Astrocyte (in vitro differentiated cells and primary cell): Measurements from ENCODE around the gene UTP4. TPM values are rescaled to one million over a fixed set of nuclear protein-coding genes. Genes with fewer than 3 reads are reported as not detected.

Source experiments
- DNase-seq: peaks from one replicate; pipeline ENCODE4 v3.0.0-alpha.2; 2010; ENCODE audit warnings: low read depth
- FAIRE-seq: peaks from 2 replicates; lab custom pipeline; 2011; peaks lifted over from hg19 to GRCh38; lab: Jason Lieb, UNC
- H2AFZ ChIP-seq: 2 replicates; pipeline ENCODE4 v1.6.0; 2012; ENCODE audit warnings: low read depth, low read length, inconsistent platforms
- H3K27ac ChIP-seq: 2 replicates; pipeline ENCODE4 v1.5.1; 2011; ENCODE audit warnings: low read depth, low read length, inconsistent platforms
- H3K27me3 ChIP-seq: 2 replicates; pipeline ENCODE4 v1.6.0; 2011; ENCODE audit warnings: low read length, inconsistent platforms; ENCODE audit not compliant: insufficient read depth
- H3K36me3 ChIP-seq: 2 replicates; pipeline ENCODE4 v1.5.1; 2011; ENCODE audit warnings: low read length, inconsistent platforms; ENCODE audit not compliant: insufficient read depth
- H3K4me1 ChIP-seq: 2 replicates; pipeline ENCODE4 v1.5.1; 2011; ENCODE audit warnings: low read length, inconsistent platforms; ENCODE audit not compliant: insufficient read depth
- H3K4me2 ChIP-seq: 2 replicates; pipeline ENCODE4 v1.6.0; 2012; ENCODE audit warnings: low read length, inconsistent platforms
- H3K4me3 ChIP-seq: 2 replicates; pipeline ENCODE4 v1.5.1; 2011; ENCODE audit warnings: low read depth, mild to moderate bottlenecking, low read length, inconsistent platforms; ENCODE audit not compliant: insufficient read depth
- H3K79me2 ChIP-seq: 2 replicates; pipeline ENCODE4 v1.6.0; 2012; ENCODE audit warnings: mild to moderate bottlenecking, low read length, inconsistent platforms; ENCODE audit not compliant: insufficient read depth
- H3K9ac ChIP-seq: 2 replicates; pipeline ENCODE4 v1.6.0; 2012; ENCODE audit warnings: mild to moderate bottlenecking, low read length, inconsistent platforms
- H3K9me3 ChIP-seq: 2 replicates; pipeline ENCODE4 v1.5.1; 2012; ENCODE audit warnings: low read depth, mild to moderate bottlenecking, low read length, inconsistent platforms; ENCODE audit not compliant: insufficient read depth
- H4K20me1 ChIP-seq: 2 replicates; pipeline ENCODE4 v1.6.0; 2012; ENCODE audit warnings: low read length, inconsistent platforms; ENCODE audit not compliant: insufficient read depth
- H3K27ac Mint-ChIP-seq: one replicate; pipeline ENCODE4 v1.8.0; 2021; ENCODE audit warnings: mild to moderate bottlenecking, mixed read lengths; ENCODE audit not compliant: unreplicated experiment
- H3K27me3 Mint-ChIP-seq: one replicate; pipeline ENCODE4 v1.8.0; 2021; ENCODE audit warnings: low read depth, mixed read lengths; ENCODE audit not compliant: unreplicated experiment
- H3K36me3 Mint-ChIP-seq: one replicate; pipeline ENCODE4 v1.8.0; 2021; ENCODE audit warnings: low read depth, mixed read lengths; ENCODE audit not compliant: unreplicated experiment
- H3K4me1 Mint-ChIP-seq: one replicate; pipeline ENCODE4 v1.8.0; 2021; ENCODE audit warnings: low read depth, mixed read lengths; ENCODE audit not compliant: unreplicated experiment
- H3K4me3 Mint-ChIP-seq: one replicate; pipeline ENCODE4 v1.8.0; 2021; ENCODE audit warnings: mild to moderate bottlenecking, moderate library complexity, mixed read lengths; ENCODE audit not compliant: unreplicated experiment
- H3K9me3 Mint-ChIP-seq: one replicate; pipeline ENCODE4 v1.8.0; 2021; ENCODE audit warnings: mild to moderate bottlenecking, mixed read lengths; ENCODE audit not compliant: unreplicated experiment
- CTCF ChIP-seq: IDR thresholded peaks from 2 replicates; pipeline ENCODE4 v1.5.1; 2011; ENCODE audit warnings: low read depth, mild to moderate bottlenecking, inconsistent platforms, low read length, moderate library complexity; ENCODE audit not compliant: insufficient read depth
- EZH2 ChIP-seq: IDR thresholded peaks from 2 replicates; pipeline ENCODE4 v1.6.1; 2012; ENCODE audit warnings: mild to moderate bottlenecking, low read length, inconsistent platforms; ENCODE audit not compliant: insufficient read depth
- total RNA-seq: library from RNA; stranded (reverse); gene quantifications from 2 replicates; pipeline ENCODE4 v1.2.1, GENCODE V29; 2021

UTP4 gene
- total RNA-seq, 1 donor from 2014 or later, result 69.4 TPM

GRCh38 chr16:69157196-69157595 is 24.7 kb downstream of the UTP4 start:
- Mint-ChIP-seq H3K4me1 (no peaks in the 10 kb centered on the region), H3K27ac (no peak overlapping the region), H3K4me3 (no peak overlapping the region), H3K9me3 (no peaks in the 10 kb centered on the region), H3K27me3 (no peaks in the 10 kb centered on the region), H3K36me3 (peaks cover 24% of the 10 kb centered on the region)
- H2AFZ ChIP-seq, result no peak overlapping the region
- peaks cover 4% of the 10 kb centered on the region for H4K20me1 ChIP-seq
- H3K27me3 ChIP-seq, result no peaks in the 10 kb centered on the region
- TF ChIP-seq CTCF (no peak), EZH2 (no peak)
- H3K9ac ChIP-seq, result no peak overlapping the region
- no peaks in the 10 kb centered on the region for H3K9me3 ChIP-seq
- no peak overlapping the region for H3K4me2 ChIP-seq
- no peak overlapping the region for H3K27ac ChIP-seq
- FAIRE-seq, result no peak
- H3K36me3 ChIP-seq, result peaks cover 65% of the 10 kb centered on the region
- DNase-seq, result no peak
- H3K4me1 ChIP-seq, result no peaks in the 10 kb centered on the region
- H3K79me2 ChIP-seq, result peaks cover 3% of the 10 kb centered on the region
- H3K4me3 ChIP-seq, result no peak overlapping the region

- Histone ChIP-seq H3K9me3 (no peaks in the 10 kb centered on the region), H3K27ac (no peak overlapping the region), H3K36me3 (peaks cover 55% of the 10 kb centered on the region), H4K20me1 (no peaks in the 10 kb centered on the region), H3K4me1 (peaks cover 1% of the 10 kb centered on the region), H3K27me3 (no peaks in the 10 kb centered on the region), H3K9ac (no peak overlapping the region), H3K4me3 (no peak overlapping the region), H3K79me2 (peaks cover 3% of the 10 kb centered on the region), H2AFZ (no peak overlapping the region), H3K4me2 (no peak overlapping the region)
- TF ChIP-seq CTCF, result no peak
- TF ChIP-seq EZH2, result no peak
- no peak for DNase-seq
- no peak for FAIRE-seq
- H3K27ac Mint-ChIP-seq, result no peak overlapping the region
- no peaks in the 10 kb centered on the region for H3K27me3 Mint-ChIP-seq
- no peaks in the 10 kb centered on the region for H3K9me3 Mint-ChIP-seq
- no peak overlapping the region for H3K4me3 Mint-ChIP-seq
- H3K4me1 Mint-ChIP-seq, result no peaks in the 10 kb centered on the region
- peaks cover 23% of the 10 kb centered on the region for H3K36me3 Mint-ChIP-seq
Measured at GRCh38 chr16:69160192-69160591, 27.7 kb downstream of the UTP4 start.

GRCh38 chr16:69165584-69165983 is 33.1 kb downstream of the UTP4 start:
- no peak overlapping the region for H3K27ac Mint-ChIP-seq
- H4K20me1 ChIP-seq, result peaks cover 6% of the 10 kb centered on the region
- peaks cover 13% of the 10 kb centered on the region for H3K36me3 Mint-ChIP-seq
- no peaks in the 10 kb centered on the region for H3K27me3 Mint-ChIP-seq
- peaks cover 29% of the 10 kb centered on the region for H3K4me1 ChIP-seq
- H3K79me2 ChIP-seq, result no peaks in the 10 kb centered on the region
- DNase-seq, result no peak
- no peaks in the 10 kb centered on the region for H3K9me3 Mint-ChIP-seq
- H3K4me3 Mint-ChIP-seq, result no peak overlapping the region
- H3K4me2 ChIP-seq, result peak overlapping the region; percentile 74
- no peak for FAIRE-seq
- H3K27ac ChIP-seq, result peak overlapping the region; percentile 76
- H3K36me3 ChIP-seq, result peaks cover 38% of the 10 kb centered on the region
- H3K4me3 ChIP-seq, result no peak overlapping the region
- H3K27me3 ChIP-seq, result no peaks in the 10 kb centered on the region
- no peaks in the 10 kb centered on the region for H3K9me3 ChIP-seq
- peak overlapping the region; percentile 36 for H3K9ac ChIP-seq
- no peak overlapping the region for H2AFZ ChIP-seq
- no peak for TF ChIP-seq EZH2
- no peak for TF ChIP-seq CTCF
- H3K4me1 Mint-ChIP-seq, result peaks cover 28% of the 10 kb centered on the region
